Measurements from ENCODE around the gene MGRN1. TPM values are rescaled to one million over a fixed set of nuclear protein-coding genes. Genes with fewer than 3 reads are reported as not detected.

MGRN1 gene
- total and polyA plus RNA-seq, 2 donors (not counting 1 experiment from before 2014, with no cell fraction given), result 5.4 to 26.1 TPM

- no peaks in the 10 kb centered on the region for H3K4me1 ChIP-seq (ENCODE audit: control insufficient read depth, extremely low read depth, insufficient read depth, low read length)
- TF ChIP-seq EZH2 (IDR thresholded peaks at IDR 0.05; ENCODE audit: low read length, missing control alignments), result no peak
- TF ChIP-seq, protein P1, sequence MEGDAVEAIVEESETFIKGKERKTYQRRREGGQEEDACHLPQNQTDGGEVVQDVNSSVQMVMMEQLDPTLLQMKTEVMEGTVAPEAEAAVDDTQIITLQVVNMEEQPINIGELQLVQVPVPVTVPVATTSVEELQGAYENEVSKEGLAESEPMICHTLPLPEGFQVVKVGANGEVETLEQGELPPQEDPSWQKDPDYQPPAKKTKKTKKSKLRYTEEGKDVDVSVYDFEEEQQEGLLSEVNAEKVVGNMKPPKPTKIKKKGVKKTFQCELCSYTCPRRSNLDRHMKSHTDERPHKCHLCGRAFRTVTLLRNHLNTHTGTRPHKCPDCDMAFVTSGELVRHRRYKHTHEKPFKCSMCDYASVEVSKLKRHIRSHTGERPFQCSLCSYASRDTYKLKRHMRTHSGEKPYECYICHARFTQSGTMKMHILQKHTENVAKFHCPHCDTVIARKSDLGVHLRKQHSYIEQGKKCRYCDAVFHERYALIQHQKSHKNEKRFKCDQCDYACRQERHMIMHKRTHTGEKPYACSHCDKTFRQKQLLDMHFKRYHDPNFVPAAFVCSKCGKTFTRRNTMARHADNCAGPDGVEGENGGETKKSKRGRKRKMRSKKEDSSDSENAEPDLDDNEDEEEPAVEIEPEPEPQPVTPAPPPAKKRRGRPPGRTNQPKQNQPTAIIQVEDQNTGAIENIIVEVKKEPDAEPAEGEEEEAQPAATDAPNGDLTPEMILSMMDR (conservative IDR thresholded peaks at IDR 0.05 in 1 of 2, IDR thresholded peaks at IDR 0.05 in 1 of 2; ENCODE audit: low read depth in 1 of 2, low read length in 2 of 2), result no peak
- no peak for DNase-seq (ENCODE audit: low read depth in 2 of 2)
- H4K20me1 ChIP-seq (ENCODE audit: control insufficient read depth, extremely low read depth, insufficient read depth, low read length), result no peaks in the 10 kb centered on the region
- H2AFZ ChIP-seq (ENCODE audit: low read length), result no peak overlapping the region
- no peak overlapping the region for H3K4me2 ChIP-seq (ENCODE audit: extremely low read depth, insufficient read depth, low read length)
- H3K9me3 ChIP-seq (ENCODE audit: control insufficient read depth, insufficient read depth, low read depth, low read length), result no peaks in the 10 kb centered on the region
- no peaks in the 10 kb centered on the region for H3K36me3 ChIP-seq (ENCODE audit: control insufficient read depth, insufficient read depth, low read length)
- no peak overlapping the region for H3K4me3 ChIP-seq (replicated peaks in 1 of 4; ENCODE audit: control extremely low read depth in 1 of 4, insufficient read depth in 1 of 4, low read depth in 3 of 4, low read length in 4 of 4)
- no peaks in the 10 kb centered on the region for H3K79me2 ChIP-seq (ENCODE audit: control insufficient read depth, insufficient read depth, low read length)
- H3K9ac ChIP-seq (ENCODE audit: insufficient read depth, low read length), result no peak overlapping the region
- H3K27me3 ChIP-seq (ENCODE audit: control insufficient read depth, insufficient read depth, low read length), result no peaks in the 10 kb centered on the region
- no peak overlapping the region for H3K27ac ChIP-seq (ENCODE audit: insufficient read depth, low read length)
Observed at GRCh38 chr16:4578961-4579530, 45.6 kb upstream of the MGRN1 start.

DNA sequence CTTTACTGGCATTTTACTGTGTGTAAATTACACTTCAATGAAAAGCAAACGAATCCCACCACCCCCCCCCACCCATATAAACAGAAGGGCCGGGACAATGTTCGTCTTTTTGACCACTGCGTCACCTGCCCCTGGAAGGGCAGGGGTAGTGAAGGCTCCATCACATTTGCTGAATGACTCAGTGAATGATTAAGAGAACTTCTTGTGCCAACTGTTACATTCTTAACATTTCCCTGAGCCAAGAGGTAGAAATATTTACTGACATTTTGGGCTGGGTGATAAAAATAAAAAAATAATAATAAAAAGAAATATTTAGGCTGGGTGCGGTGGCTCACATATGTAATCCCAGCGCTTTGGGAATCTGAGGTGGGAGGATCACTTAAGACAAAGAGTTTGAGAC is 44.4 kb upstream of the MGRN1 start:
- H3K27me3 ChIP-seq (ENCODE audit: control insufficient read depth, insufficient read depth, low read length), result no peaks in the 10 kb centered on the region
- H3K4me2 ChIP-seq (ENCODE audit: extremely low read depth, insufficient read depth, low read length), result no peak overlapping the region
- H3K36me3 ChIP-seq (ENCODE audit: control insufficient read depth, insufficient read depth, low read length), result no peaks in the 10 kb centered on the region
- no peaks in the 10 kb centered on the region for H3K79me2 ChIP-seq (ENCODE audit: control insufficient read depth, insufficient read depth, low read length)
- H3K9ac ChIP-seq (ENCODE audit: insufficient read depth, low read length), result no peak overlapping the region
- no peak overlapping the region for H3K27ac ChIP-seq (ENCODE audit: insufficient read depth, low read length)
- no peak overlapping the region for H3K4me3 ChIP-seq (replicated peaks in 1 of 4; ENCODE audit: control extremely low read depth in 1 of 4, insufficient read depth in 1 of 4, low read depth in 3 of 4, low read length in 4 of 4)
- DNase-seq (ENCODE audit: low read depth in 2 of 2), result peak; percentile 11 to 56
- H3K4me1 ChIP-seq (ENCODE audit: control insufficient read depth, extremely low read depth, insufficient read depth, low read length), result no peaks in the 10 kb centered on the region
- H4K20me1 ChIP-seq (ENCODE audit: control insufficient read depth, extremely low read depth, insufficient read depth, low read length), result no peaks in the 10 kb centered on the region
- TF ChIP-seq EZH2 (IDR thresholded peaks at IDR 0.05; ENCODE audit: low read length, missing control alignments), result no peak
- TF ChIP-seq, protein P1 (conservative IDR thresholded peaks at IDR 0.05 in 1 of 2, IDR thresholded peaks at IDR 0.05 in 1 of 2; ENCODE audit: low read depth in 1 of 2, low read length in 2 of 2), result no peak
- H2AFZ ChIP-seq (ENCODE audit: low read length), result no peak overlapping the region
- no peaks in the 10 kb centered on the region for H3K9me3 ChIP-seq (ENCODE audit: control insufficient read depth, insufficient read depth, low read depth, low read length)

GRCh38 chr16:4583906-4584305 is 40.7 kb upstream of the MGRN1 start:
- peaks cover 13% of the 10 kb centered on the region for H3K27me3 ChIP-seq (ENCODE audit: control insufficient read depth, insufficient read depth, low read length)
- H3K79me2 ChIP-seq (ENCODE audit: control insufficient read depth, insufficient read depth, low read length), result no peaks in the 10 kb centered on the region
- H3K4me3 ChIP-seq (replicated peaks in 1 of 4; ENCODE audit: control extremely low read depth in 1 of 4, insufficient read depth in 1 of 4, low read depth in 3 of 4, low read length in 4 of 4), result no peak overlapping the region
- no peaks in the 10 kb centered on the region for H4K20me1 ChIP-seq (ENCODE audit: control insufficient read depth, extremely low read depth, insufficient read depth, low read length)
- DNase-seq (ENCODE audit: low read depth in 2 of 2), result no peak
- no peaks in the 10 kb centered on the region for H3K36me3 ChIP-seq (ENCODE audit: control insufficient read depth, insufficient read depth, low read length)
- no peak overlapping the region for H3K9ac ChIP-seq (ENCODE audit: insufficient read depth, low read length)
- H3K9me3 ChIP-seq (ENCODE audit: control insufficient read depth, insufficient read depth, low read depth, low read length), result no peaks in the 10 kb centered on the region
- no peaks in the 10 kb centered on the region for H3K4me1 ChIP-seq (ENCODE audit: control insufficient read depth, extremely low read depth, insufficient read depth, low read length)
- TF ChIP-seq, protein P1 (conservative IDR thresholded peaks at IDR 0.05 in 1 of 2, IDR thresholded peaks at IDR 0.05 in 1 of 2; ENCODE audit: low read depth in 1 of 2, low read length in 2 of 2), result no peak
- no peak for TF ChIP-seq EZH2 (IDR thresholded peaks at IDR 0.05; ENCODE audit: low read length, missing control alignments)
- H2AFZ ChIP-seq (ENCODE audit: low read length), result no peak overlapping the region
- H3K27ac ChIP-seq (ENCODE audit: insufficient read depth, low read length), result no peak overlapping the region
- H3K4me2 ChIP-seq (ENCODE audit: extremely low read depth, insufficient read depth, low read length), result no peak overlapping the region

All from fibroblast of lung (primary cell).